PC-9 (cell line): ENCODE data around the gene TRAF4.

Source experiments
- CTCF ChIP-seq: fragments of 200-600 bp; sonication (generic); conservative IDR thresholded peaks from 2 replicates; pipeline ENCODE4 v1.6.1; 2017; ENCODE audit warnings: mixed run types, antibody characterized with exemption, mild to moderate bottlenecking, moderate library complexity
- EZH2 ChIP-seq: fragments of 200-600 bp; sonication (generic); IDR thresholded peaks from 2 replicates; pipeline ENCODE4 v1.8.0; 2017; ENCODE audit warnings: antibody characterized with exemption, low read depth

- TF ChIP-seq CTCF (no peak), EZH2 (no peak)
These were observed 5.8 kb downstream of the TRAF4 start for GRCh38 chr17:28749516-28750177.
